Stimulated activated CD4-positive, alpha-beta T cell treated with anti-CD3 and anti-CD28 coated beads, Interleukin-15, amount 100 ng/mL, for 24 hours (primary cell): ENCODE data around the gene TMBIM1.
A peak's percentile ranks its signal among the peaks of the same experiment; 100 is the strongest.
"Not testable (repeated sequence)": the region's sequence is repeated elsewhere in the genome, so short reads cannot be mapped to it uniquely, and the experiment has no call there.

Experiments used
- DNase-seq: peaks from one replicate; pipeline ENCODE4 v3.0.0-alpha.2; 2020

TMBIM1 gene

DNA sequence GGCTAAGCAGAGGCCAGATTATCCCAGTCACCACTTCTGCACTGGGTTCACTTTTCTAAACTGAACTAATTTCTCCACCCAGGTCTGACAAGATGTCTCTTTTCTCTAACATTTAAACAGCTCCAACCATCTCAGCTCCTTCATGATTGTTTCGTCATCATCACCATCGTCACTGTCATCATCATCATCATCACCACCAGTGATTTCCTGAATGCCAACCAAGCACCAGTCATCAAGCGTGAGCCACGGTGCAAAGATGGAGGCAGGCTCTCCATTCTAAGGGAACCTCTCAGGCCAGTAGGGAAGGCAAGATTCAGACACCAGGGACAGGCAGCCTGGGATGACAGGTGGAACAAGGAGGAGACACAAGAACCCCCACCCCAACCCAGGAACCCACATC lies 25.5 kb upstream of the TMBIM1 start:
- no peak for DNase-seq

DNA sequence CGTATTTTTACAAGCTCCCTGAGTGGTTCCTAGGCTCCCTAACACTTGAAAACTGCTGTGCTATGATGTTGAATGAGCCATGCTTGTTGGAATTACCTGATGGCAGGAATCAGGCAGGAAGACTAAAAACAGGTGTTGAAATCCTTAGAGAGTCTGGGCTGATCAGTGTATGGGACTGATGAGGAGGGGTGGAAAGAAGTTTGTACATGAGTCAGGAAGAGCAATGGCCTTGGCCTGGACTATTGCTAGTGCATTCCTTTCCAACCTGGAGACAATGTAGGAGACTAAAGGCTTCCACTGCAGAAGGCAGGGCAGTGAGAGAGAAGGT lies 25.0 kb upstream of the TMBIM1 start:
- DNase-seq: no peak

DNA sequence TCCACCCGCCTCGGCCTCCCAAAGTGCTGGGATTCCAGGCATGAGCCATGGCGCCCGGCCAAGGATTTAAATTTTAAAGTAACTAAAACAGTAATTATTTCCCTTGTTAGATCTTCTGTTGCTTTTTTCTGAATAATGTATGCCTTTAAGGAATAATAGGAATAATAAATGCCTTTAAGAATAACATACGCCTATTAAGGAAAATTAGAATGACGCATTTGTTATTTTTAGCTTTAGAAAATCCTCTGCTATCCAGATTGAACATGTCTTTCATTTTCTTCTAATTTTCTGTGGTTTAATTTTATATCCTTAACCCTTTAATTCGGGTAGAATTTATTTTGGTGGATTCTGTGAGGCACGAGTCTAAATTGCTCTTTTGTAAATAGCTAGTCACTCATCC lies 23.1 kb upstream of the TMBIM1 start:
- no peak for DNase-seq

DNA sequence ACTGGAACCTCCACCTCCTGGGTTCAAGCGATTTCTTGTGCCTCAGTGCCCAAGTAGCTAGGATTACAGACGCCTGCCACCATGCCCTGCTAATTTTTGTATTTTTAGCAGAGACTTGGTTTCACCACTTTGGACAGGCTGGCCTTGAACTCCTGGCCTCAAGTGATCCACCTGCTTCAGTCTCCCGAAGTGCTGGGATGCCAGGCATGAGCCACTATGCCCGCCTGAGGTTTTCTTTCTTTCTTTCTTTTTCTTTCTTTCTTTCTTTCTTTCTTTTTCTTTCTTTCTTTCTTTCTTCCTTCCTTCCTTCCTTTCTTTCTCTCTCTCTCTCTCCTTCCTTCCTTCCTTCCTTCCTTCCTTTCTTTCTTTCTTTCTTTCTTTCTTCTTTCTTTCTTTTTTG lies 22.5 kb upstream of the TMBIM1 start:
- DNase-seq: not testable (repeated sequence)

DNA sequence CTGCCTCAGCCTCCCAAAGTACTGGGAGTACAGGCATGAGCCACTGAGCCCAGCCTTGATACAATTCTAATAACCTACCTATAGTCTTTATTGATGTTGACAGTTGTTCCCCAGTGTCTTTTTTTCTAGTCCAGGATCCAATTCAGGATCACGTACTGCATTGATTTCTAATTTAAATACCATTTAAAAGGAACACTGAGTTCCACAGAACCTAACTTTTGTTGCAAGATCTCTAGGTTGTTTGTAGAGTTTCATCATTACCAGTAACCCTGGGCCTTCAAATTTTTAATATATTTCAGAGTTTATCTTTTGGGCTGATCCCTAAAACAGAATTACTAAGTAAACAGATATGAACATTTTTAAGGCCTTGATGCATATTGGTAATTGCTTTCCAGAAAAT lies 21.1 kb upstream of the TMBIM1 start:
- DNase-seq: no peak

DNA sequence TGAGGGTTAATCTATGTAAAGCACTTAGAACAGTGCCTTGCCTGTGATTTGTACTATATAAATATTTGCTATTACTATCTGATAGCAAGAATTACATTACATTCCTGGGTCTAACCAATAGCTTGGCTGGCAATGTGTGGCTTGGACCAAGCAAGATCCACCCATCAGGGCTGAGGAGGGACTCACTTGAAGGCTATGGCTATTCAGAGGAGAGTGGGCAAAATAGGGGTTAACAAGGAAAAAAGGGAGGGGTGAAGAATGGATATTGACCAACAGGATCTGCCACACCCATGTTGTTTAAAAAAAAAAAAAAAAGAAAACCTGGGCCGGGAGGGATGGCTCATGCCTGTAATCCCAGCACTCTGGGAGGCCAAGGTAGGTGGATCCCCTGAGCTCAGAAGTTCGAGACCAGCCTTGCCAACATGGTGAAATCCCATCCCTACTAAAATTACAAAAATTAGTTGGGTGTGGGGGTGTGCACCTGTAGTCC lies 20.0 kb upstream of the TMBIM1 start:
- no peak for DNase-seq

DNA sequence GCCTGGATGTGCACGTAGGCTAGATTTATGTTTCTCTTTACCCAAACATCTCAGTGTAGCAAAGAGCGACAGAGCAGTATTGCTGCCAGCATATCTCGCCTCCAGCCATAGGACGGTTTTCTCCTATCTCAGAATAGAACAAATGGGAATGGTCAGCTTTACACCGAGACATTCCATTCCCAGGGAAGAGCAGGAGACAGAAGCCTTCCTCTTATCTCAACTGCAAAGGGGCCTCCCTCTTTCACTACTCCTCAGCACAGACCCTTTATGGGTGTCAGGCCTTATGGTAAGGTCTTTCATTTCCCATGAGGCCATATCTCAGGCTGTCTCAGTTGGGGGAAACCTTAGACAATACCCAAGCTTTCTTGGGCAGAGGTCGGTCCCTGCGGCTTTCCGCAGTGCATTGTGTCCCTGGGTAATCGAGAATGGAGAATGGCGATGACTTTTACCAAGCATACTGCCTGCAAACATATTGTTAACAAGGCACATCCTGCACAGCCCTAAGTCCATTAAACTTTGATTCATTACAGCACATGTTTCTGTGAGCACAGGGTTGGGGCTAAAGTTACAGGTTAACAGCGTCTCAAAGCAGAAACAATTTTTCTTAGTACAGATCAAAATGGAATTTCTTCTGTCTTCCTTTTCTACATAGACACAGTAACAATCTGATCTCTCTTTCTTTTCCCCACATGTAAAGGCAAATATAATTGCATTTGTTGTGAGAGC lies 19.4 kb upstream of the TMBIM1 start:
- not testable (repeated sequence) for DNase-seq

DNA sequence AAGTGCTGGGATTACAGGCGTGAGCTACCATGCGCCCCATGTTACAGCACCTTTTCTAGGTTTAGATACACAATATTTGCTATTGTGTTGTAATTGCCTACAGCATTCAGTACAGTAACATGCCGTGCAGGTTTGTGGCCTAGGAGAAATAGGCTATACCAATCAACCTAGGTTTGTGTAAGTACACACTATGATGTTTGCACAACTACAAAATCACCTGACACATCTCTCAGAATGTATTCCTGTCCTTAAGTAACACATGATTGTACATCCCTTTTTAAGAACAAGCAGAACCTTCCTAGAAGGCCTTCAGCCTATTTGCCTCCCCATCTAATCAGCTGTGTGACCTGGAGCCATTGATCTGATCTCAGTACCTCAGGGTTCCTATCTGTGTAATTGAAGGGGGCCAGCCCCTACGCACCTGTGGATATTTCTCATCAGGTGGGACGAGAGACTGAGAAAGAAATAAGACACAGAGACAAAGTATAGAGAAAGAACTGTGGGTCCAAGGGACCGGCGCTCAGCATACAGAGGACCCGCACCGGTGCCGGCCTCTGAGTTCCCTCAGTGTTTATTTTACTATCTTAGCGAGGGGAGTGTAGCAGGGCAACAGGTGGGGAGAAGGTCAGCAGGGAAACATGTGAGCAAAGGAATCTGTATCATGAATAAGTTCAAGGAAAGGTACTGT lies 18.7 kb upstream of the TMBIM1 start:
- no peak for DNase-seq

DNA sequence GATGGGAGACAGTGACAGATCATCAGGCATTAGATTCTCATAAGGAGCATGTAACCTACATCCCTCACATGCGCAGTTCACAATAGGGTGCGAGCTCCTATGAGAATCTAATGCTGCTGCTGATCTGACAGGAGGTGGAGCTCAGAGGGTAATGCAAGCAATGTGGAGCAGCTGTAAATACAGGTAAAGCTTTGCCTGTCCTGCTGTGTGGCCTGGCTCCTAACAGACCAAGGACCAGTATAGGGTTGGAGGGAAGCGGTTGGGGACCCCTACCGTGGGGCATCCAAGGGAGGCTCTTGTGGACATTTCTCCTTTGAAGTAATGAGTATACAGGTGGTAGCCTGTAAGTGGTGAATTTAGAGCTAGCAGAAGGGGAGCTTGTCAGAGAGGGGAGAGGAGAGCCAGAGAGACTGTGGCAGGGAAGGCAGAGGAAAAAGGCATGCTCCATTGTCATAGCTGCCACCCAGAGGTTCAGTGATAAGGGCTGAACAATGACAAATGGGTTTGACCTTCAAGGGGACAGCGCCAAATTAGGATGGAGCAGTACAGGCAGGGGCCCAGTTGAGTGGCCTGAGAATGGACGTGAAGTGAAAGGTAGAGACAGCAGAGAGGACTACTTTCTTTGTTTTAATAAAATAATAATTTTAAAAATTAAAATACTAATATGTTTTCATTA lies 15.2 kb upstream of the TMBIM1 start:
- no peak for DNase-seq

DNA sequence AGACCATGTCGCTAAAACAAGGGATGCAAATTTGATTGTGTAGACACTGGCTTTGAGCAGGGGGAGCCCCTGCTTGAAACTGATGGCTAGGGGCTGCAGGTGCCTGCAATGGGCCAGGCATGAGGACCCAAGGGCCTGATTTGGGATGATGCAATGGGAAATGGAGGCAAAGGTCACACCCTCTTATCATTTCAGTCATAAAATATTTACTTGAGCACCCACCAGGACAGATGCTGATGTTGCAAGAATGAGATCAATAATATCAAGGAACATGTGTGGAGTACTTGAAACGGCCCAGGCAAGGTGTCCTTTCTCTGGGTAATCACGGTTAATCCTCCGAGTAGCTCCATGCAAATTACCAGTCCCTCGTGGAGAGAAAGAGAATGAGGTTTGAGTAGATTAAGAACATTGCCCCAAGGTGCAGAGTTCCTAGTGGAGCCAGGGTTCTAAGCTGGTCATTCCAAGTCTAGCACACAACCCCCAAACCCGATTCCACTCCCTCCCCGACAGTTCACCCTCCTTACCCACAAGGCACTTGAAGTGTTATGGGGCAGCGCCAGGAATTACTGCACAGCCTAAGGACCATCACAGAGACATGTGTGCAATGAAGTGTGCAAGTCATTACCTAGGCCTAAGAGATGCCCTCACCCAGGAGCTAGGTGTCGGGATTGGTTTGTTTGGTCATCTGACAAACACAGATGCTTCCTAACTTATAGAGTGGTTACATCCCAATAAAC lies 14.0 kb upstream of the TMBIM1 start:
- DNase-seq: no peak

DNA sequence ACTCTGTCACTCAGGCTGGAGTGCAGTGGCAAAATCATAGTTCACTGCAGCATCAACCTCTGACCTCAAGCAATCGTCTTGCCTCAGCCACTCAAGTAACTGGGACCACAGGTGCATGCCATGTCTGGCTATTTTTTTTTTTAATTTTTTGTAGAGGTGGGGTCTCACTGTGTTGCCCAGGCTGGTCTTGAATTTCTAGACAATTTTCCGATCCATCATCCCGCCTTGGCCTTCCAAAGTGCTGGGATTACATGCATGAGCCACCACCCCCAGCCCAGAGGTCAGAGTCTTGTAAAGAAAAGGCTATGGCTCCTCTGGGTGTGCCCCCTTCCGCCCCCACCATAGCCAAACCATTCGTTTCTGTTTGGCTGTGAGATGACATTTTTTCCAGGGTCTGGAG lies 13.1 kb upstream of the TMBIM1 start:
- DNase-seq: no peak

DNA sequence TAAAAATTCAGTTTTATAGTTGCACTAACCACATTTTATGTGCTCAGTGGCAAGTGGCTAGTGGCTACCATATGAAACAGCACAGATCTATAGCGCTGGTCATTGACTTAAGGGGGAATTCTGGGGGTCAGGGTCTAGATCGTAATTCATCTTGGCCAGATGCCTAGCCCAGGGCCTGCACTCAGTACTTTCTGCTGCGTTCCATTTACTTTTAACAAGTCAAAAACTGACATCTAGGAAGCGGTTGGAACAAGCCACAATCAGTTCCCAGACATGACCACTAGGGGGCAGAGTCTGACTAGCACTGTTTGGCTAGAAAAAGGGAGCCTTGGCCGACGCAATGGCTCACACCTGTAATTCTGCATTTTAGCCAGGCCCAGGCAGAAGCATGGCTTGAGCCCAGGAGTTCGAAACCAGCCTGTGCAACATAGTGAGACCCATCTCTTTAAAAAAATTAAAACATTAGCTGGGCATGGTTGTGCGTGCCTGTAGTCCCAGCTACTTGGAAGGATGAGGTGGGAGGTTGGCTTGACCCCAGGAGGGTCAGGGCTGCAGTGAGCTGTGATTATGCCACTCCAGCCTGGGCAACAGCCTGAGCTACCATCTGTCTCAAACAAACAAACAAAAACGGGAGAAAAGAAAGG lies 9.0 kb upstream of the TMBIM1 start:
- DNase-seq: peak; percentile 90

DNA sequence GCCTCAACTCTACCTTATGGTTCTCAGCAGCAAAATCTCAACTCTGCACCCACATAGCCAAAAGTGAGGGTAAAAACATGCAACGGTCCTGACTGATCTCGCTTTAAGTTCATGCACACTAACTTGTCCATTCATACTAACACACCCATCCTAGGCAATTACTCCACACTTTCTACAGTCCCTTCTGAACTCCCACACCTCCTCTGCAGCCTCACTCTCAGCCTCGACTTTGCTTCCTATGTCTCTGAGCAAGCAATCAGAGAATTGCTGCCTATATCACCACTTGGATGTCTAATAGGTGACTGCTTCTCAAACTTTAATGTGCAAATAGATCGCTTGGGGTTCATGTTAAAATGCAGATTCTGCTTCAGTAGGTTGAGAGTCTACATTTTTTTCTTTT lies 7.8 kb upstream of the TMBIM1 start:
- no peak for DNase-seq

DNA sequence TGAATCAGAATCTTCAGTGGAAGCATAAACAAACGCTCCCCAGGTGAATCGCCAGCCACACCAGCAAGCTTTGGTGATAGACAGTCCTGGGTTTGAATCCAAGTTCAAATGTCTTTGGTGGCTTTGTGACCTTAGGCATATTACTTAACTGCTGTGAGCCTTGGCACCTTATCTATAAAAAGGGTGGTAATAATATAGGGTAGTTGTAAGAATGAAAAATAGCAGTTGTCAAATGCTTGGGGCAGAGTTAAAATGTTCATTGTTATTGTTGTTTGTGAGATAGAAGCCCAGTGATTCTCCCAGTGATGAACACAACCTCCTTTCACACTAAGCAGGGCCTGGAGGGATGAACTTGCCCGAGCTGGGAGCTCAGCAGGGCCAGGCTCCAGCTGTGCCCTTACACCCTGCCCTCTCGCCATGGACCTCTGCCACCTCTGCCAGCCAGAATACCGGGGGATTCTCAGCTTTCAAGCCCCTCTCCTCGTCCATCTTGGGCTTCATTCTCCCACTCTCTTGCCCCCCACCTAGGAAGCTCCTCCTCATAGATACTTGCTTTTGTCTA lies 6.1 kb upstream of the TMBIM1 start:
- DNase-seq: no peak

DNA sequence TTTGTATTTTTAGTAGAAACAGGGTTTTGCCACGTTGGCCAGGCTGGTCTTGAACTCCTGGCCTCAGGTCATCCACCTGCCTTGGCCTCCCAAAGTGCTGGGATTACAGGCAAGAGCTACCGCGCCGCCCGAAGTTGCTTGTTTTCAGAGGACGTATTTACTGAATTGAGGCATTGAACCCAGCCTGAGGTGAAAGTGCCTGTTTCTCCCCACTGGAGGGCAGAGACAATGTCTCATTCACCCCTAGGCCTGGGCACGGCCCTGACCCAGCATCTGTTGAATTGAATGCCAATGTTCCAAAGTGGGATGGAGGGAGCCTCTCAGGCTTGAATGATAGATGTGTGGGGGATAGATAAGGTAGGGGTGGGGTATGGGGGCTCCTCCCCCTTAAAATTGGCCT lies 4.5 kb upstream of the TMBIM1 start:
- DNase-seq: no peak

DNA sequence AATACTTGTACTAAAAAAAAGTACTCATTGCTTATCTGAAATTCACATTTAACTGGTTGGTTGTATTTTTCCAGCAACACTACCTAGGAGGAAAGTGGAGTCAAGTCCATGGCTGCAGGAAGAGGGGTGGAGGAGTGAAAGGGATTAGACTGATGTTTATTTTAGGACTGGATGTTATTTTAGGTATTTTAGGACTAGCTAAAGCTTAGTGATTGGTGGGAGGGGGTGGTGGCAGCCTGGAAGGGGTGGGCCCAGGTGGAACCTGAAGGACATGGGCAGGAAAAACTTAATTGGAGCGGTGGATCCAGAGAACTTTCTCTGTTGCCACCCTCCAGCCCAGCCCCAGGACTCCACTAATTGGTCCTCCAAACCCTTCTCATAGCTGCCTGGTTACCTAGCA lies 3.9 kb upstream of the TMBIM1 start:
- DNase-seq: no peak

DNA sequence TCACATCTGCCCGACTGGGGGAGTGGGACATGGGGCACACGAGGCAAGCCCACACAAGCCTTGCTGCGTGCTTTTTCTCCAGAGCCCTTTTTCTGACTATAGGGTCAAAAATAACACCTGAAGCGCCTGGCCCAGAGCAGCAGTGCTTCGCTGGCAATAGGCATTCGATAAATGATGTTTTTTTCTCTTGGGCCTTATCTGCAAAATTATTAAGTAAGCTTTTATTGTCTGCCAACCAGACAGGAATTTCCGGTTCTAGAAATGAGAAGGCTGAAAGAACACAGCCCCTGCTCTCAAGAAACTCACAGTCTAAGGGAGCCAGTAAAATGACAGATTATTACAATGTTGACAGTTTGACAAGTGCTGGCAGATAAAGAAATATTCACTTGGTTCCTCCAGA lies 2.7 kb upstream of the TMBIM1 start:
- no peak for DNase-seq

DNA sequence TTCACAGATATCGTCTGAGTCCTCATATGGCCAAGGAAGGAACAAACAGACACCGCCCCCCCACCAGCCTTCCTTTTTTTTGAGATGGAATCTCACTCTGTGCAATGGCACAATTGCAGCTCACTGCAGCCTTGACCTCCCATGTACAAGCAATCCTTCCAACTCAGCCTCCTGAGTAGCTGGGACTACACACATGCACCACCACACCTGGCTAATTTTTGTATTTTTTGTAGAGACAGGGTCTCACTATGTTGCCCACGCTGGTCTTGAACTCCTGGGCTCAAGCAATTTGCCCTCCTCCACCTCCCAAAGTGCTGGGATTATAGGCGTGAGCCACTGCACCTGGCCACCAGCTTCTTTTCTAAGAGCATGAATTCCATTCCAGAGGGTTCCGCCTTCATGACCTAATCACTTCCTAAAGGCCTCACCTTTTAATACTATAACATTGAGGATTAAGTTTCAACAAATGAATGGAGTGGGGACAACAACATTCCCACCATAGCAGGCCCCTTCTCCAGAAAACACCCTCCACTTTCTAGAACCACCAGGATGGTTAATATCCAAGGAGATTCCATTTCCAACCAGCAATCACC lies 2.2 kb upstream of the TMBIM1 start:
- DNase-seq: no peak

DNA sequence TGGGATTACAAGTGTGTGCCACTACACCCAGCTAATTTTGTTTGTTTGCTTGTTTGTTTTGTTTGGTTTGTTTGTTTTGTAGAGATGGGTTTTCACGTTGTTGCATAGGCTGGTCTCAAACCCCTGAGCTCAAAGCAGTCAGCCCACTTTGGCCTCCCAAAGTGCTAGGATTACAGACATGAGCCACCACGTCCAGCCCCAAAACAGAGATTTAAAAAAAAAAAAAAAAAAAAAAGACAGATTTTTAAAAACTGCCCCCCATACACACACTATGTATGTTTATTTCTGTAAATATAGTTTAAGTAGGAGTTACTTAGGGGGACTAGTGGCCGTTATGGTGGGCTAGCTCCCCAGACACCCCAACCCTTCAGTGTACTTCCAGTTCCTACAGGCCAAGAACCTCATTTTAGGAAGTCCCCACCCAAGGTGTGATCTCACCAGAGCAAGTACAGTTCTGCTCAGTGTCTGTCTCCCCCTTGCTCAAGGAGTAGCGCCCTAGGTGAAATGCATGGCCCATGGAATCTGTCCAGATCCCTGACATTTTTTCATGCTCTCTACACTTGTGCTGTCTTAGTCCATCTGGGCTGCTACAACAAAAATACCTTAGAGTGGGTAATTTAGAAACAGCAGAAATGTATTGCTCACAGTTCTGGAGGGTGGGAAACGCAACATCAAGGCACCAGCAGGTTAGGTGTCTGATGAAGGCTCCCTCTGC lies 1.6 kb upstream of the TMBIM1 start:
- DNase-seq: no peak

DNA sequence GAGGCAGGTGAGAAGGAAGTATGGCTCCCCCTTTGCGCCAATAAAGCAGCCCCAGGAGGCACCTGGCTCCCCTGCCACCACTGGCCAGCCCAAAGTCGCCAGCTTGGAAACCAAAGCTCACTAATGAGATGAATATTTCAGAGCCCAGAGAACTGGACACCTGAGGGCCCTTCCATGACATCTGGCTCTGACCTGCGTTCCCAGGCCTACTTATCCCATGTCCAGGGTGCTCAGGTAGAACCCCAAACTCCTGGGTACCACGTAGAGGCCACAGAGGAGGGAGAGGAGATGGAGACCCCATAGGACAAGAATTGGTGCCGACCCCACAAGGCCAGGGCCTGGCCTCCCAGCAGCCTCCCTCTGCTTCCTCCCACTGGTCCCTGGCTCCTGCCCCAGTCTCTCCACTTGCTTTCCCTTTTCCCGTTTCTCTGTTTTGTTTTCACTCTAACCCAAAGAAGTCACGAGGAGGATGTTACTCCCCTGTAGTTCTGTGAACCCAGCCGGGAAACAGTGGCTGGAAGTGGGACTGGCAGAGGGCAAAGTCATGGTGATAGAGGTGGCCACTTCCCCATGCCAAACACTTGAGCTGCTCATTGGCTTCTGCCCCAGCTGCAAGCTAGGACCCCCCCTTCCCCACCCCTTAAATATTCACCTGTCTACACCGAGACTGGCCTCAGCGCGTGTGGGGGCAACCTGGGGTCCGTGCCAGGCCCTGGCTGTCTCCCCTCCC lies 820 bp downstream of the TMBIM1 start:
- DNase-seq: no peak
